HepG2 (cell line): Measurements from ENCODE around the gene MEX3A. TPM values are rescaled to one million over a fixed set of nuclear protein-coding genes. Genes with fewer than 3 reads are reported as not detected.

ENCODE experiments used
- FIP1L1 ChIP-seq: fragments of 200-400 bp; formaldehyde crosslinking; IDR thresholded peaks from 2 replicates; pipeline ENCODE4 v1.6.1; 2018; ENCODE audit warnings: low read depth, mild to moderate bottlenecking, low read length, moderate library complexity, borderline replicate concordance; ENCODE audit not compliant: insufficient read depth
- GMEB1 ChIP-seq: sonication (generic); formaldehyde crosslinking; IDR thresholded peaks from 2 replicates; pipeline ENCODE4 v1.5.1; 2020; ENCODE audit warnings: missing genetic modification reagents, mild to moderate bottlenecking, borderline replicate concordance
- GZF1 ChIP-seq: sonication (generic); formaldehyde crosslinking; IDR thresholded peaks from 2 replicates; pipeline ENCODE4 v1.5.1; 2020; ENCODE audit warnings: mild to moderate bottlenecking, missing genetic modification reagents
- HMGXB3 ChIP-seq: sonication (generic); formaldehyde crosslinking; IDR thresholded peaks from 2 replicates; pipeline ENCODE4 v1.4.0; 2020; ENCODE audit warnings: missing genetic modification reagents, borderline replicate concordance
- IRF2 ChIP-seq: IDR thresholded peaks from 2 replicates; pipeline ENCODE4 v1.6.1; 2018; ENCODE audit warnings: missing genetic modification reagents, missing compliant biosample characterization
- MYC ChIP-seq: sonication (generic); formaldehyde crosslinking; IDR thresholded peaks from 2 replicates; pipeline ENCODE4 v1.9.0; 2021; ENCODE audit warnings: missing genetic modification reagents, borderline replicate concordance
- NR2F6 ChIP-seq, 2 experiments: IDR thresholded peaks; 2 replicates each; pipeline ENCODE4 v1.6.1; 2016; ENCODE audit warnings: antibody characterized with exemption in 1 of 2, mild to moderate bottlenecking in 1 of 2
- NR3C1 ChIP-seq: sonication (generic); formaldehyde crosslinking; IDR thresholded peaks from 2 replicates; pipeline ENCODE4 v1.4.0; 2020; ENCODE audit warnings: missing genetic modification reagents
- RCOR2 ChIP-seq: IDR thresholded peaks from 2 replicates; pipeline ENCODE4 v1.6.1; 2016; ENCODE audit warnings: missing biosample characterization, missing genetic modification reagents
- RFX1 ChIP-seq: fragments of 450-650 bp; IDR thresholded peaks from 2 replicates; pipeline ENCODE4 v1.6.1; 2017
- RFXAP ChIP-seq: sonication (generic); formaldehyde crosslinking; IDR thresholded peaks from 2 replicates; pipeline ENCODE4 v1.4.0; 2020; ENCODE audit warnings: missing genetic modification reagents, borderline replicate concordance
- RXRA ChIP-seq: sonication (generic); formaldehyde crosslinking; IDR thresholded peaks from 2 replicates; pipeline ENCODE4 v1.5.1; 2020; ENCODE audit warnings: missing genetic modification reagents
- TFAP4 ChIP-seq: sonication (generic); IDR thresholded peaks from 2 replicates; pipeline ENCODE4 v1.6.1; 2016; ENCODE audit warnings: low read depth, borderline replicate concordance
- TIGD3 ChIP-seq: sonication (generic); formaldehyde crosslinking; IDR thresholded peaks from 2 replicates; pipeline ENCODE4 v1.5.1; 2020; ENCODE audit warnings: mild to moderate bottlenecking, missing genetic modification reagents, borderline replicate concordance
- ZNF18 ChIP-seq: sonication (generic); formaldehyde crosslinking; IDR thresholded peaks from 2 replicates; pipeline ENCODE4 v1.8.0; 2022; ENCODE audit warnings: mild to moderate bottlenecking, missing genetic modification reagents; ENCODE audit not compliant: insufficient replicate concordance
- ZNF205 ChIP-seq: IDR thresholded peaks from 2 replicates; pipeline ENCODE4 v1.6.1; 2018; ENCODE audit warnings: missing biosample characterization, missing genetic modification reagents
- ZNF24 ChIP-seq: fragments of 450-650 bp; IDR thresholded peaks from 2 replicates; pipeline ENCODE4 v1.6.1; 2017; ENCODE audit warnings: antibody characterized with exemption, mild to moderate bottlenecking
- ZNF589 ChIP-seq: sonication (generic); formaldehyde crosslinking; conservative IDR thresholded peaks from 2 replicates; pipeline ENCODE4 v1.8.0; 2022; ENCODE audit warnings: mild to moderate bottlenecking, moderate library complexity, missing genetic modification reagents
- polyA plus RNA-seq, 8 experiments: library from polyadenylated mRNA; depleted of rRNA in 3 of 8; stranded (reverse) in 7 of 8; unstranded in 1 of 8; fragments of >200 nt; fragmentation: Illumina TruSeq in 4 of 8; extraction: Trizol in 4 of 8; gene quantifications; 2 replicates each; pipeline versions ENCODE4 v1.2.1 to v1.2.3, GENCODE V29; 2011 to 2016; ENCODE audit warnings: low read depth in 4 of 8, missing spikeins in 1 of 8, mixed read lengths in 1 of 8; ENCODE audit not compliant: insufficient read depth in 1 of 8
- total RNA-seq, 5 experiments: library from RNA; depleted of rRNA; stranded (reverse); fragments of >200 nt; fragmentation: Illumina TruSeq; extraction: Trizol; gene quantifications; 2 replicates each; pipeline ENCODE4 v1.2.3, GENCODE V29; 2016; ENCODE audit warnings: low read depth in 1 of 5

MEX3A gene
- total and polyA plus RNA-seq, 2 of the 13 experiments (the other 11 are each of a cell fraction or from before 2014, with no cell fraction given): 7.6 to 9.1 TPM

GRCh38 chr1:156129687-156130577 is 47.7 kb upstream of the MEX3A start (continued):
- peak; percentile 20; the same call in 1 of the 2 replicates for TF ChIP-seq GMEB1
- no peak for TF ChIP-seq RFXAP (CRISPR knock-in tag)
- 0 out of 2 replicates have a peak, but pooled peaks have one; percentile 57 for TF ChIP-seq ZNF205 (CRISPR knock-in tag)
- TF ChIP-seq RXRA (CRISPR knock-in tag): peak; percentile 94
- peak; percentile 61; the same call in 1 of the 2 replicates for TF ChIP-seq MYC (CRISPR knock-in tag)
- no peak for TF ChIP-seq ZNF18 (CRISPR knock-in tag)
- TF ChIP-seq ZNF589 (CRISPR knock-in tag): no peak
- no peak for TF ChIP-seq TIGD3 (CRISPR knock-in tag)
- TF ChIP-seq GZF1: no peak
- TF ChIP-seq RCOR2: peak; percentile 62
- no peak for TF ChIP-seq ZNF24
- TF ChIP-seq HMGXB3 (CRISPR knock-in tag): no peak
- TF ChIP-seq IRF2 (CRISPR knock-in tag): peak; percentile 67
- peak; percentile 88 for TF ChIP-seq NR2F6 (IDR thresholded peaks at IDR 0.05)
- TF ChIP-seq NR2F6 (CRISPR knock-in tag; IDR thresholded peaks at IDR 0.05): peak; percentile 93
- no peak for TF ChIP-seq RFX1
- TF ChIP-seq NR3C1 (CRISPR knock-in tag): no peak
- no peak for TF ChIP-seq FIP1L1
- TF ChIP-seq TFAP4: no peak; the same call in 1 of the 2 replicates
